ENCODE data around the gene PHOSPHO1.

DNA sequence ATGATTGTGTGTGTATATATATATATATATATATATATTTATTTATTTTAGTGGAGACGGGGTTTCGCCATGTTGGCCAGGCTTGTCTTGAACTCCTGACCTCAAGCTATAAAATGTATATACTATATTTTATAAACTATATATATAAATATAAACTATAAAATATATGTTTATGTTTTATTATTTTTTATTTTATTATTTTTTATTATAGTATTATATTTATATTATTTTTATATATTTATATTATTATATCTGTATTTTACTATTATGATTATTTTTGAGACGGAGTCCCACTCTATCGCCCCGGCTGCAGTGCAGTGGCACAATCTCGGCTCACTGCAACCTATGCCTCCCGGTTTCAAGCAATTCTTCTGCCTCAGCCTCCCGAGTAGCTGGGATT lies 10.5 kb upstream of the PHOSPHO1 start:
- TF ChIP-seq POLR2A (IDR thresholded peaks at IDR 0.05) = no peak
- TF ChIP-seq, protein P1, sequence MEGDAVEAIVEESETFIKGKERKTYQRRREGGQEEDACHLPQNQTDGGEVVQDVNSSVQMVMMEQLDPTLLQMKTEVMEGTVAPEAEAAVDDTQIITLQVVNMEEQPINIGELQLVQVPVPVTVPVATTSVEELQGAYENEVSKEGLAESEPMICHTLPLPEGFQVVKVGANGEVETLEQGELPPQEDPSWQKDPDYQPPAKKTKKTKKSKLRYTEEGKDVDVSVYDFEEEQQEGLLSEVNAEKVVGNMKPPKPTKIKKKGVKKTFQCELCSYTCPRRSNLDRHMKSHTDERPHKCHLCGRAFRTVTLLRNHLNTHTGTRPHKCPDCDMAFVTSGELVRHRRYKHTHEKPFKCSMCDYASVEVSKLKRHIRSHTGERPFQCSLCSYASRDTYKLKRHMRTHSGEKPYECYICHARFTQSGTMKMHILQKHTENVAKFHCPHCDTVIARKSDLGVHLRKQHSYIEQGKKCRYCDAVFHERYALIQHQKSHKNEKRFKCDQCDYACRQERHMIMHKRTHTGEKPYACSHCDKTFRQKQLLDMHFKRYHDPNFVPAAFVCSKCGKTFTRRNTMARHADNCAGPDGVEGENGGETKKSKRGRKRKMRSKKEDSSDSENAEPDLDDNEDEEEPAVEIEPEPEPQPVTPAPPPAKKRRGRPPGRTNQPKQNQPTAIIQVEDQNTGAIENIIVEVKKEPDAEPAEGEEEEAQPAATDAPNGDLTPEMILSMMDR (IDR thresholded peaks at IDR 0.05) = no peak

Measured in upper lobe of left lung (tissue), 4 donors.